Raji (cell line): Measurements from ENCODE around the gene ADAM12.

Experiments used
- POLR2A ChIP-seq: IDR thresholded peaks from 2 replicates; pipeline ENCODE4 v1.6.1; 2011; ENCODE audit warnings: low read depth, low read length, control low read depth; ENCODE audit not compliant: insufficient read depth

ADAM12 gene

DNA sequence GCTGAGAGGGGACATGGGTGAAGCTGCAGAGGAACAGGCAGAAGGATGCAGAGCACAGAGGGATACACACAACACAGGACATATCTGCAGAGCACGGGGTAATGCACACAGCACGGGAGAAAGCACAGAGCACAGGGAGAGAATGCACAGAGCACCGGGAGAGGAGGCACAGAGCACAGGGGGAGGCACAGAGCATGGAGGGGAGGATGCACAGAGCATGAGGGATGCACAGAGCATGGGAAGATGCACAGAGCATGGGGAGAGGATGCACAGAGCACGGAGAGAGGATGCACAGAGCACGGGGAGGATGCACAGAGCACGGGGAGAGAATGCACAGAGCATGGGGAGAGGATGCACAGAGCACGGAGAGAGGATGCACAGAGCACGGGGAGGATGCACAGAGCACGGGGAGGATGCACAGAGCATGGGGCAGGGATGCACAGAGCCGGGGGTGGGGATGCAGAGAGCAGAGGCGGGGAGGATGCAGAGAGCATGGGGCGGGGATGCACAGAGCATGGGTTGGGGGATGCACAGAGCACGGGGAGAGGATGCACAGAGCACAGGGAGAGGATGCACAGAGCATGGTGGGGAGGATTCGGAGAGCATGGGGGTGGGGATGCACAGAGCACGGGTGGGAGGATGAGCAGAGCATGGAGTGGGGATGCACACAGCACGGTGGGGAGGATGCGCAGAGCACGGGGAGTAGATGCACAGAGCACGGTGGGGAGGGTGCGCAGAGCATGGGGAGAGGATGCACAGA lies 230.0 kb downstream of the ADAM12 start:
- no peak for TF ChIP-seq POLR2A

DNA sequence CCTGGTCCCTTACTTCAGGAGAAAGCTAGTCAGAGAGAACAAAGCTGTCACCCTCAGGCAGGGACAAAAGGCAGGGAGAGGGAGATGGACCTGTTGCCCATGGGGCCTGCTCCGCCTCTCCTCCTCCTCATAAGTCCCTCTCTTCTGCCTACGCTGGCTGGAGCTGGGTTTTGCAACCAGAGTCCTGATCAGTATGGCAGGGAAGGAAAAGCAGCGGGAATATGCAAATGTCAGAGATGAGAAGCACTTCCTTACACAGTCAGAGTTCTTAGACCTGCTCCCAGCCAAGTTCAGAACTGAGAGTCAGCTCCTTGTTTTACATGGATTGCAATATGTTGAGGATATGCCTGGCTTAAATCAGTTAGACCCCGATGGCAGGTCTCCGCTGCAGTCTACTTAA lies 231.1 kb downstream of the ADAM12 start:
- no peak for TF ChIP-seq POLR2A

DNA sequence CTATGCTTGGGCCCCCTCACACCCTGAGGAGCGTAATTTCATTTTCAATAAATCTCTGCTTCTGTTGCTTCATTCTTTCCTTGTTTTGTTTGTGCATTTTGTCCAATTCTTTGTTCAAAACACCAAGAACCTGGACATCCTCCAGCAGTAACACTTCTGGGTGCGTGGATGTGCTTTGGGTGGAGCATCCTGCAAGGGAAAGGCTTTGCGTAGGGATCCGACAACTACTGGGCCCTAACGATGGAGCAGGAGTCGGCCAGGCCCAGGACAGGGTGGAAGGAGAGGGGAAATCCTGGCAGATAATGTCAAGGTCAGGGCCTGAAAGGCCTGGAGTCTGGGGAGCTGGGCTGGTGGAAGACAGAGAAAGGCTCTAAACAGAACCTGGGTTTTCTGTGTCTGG lies 231.8 kb downstream of the ADAM12 start:
- TF ChIP-seq POLR2A, result no peak

- TF ChIP-seq POLR2A, result no peak
Observed at GRCh38 chr10:126156012-126156411, 232.3 kb downstream of the ADAM12 start.

DNA sequence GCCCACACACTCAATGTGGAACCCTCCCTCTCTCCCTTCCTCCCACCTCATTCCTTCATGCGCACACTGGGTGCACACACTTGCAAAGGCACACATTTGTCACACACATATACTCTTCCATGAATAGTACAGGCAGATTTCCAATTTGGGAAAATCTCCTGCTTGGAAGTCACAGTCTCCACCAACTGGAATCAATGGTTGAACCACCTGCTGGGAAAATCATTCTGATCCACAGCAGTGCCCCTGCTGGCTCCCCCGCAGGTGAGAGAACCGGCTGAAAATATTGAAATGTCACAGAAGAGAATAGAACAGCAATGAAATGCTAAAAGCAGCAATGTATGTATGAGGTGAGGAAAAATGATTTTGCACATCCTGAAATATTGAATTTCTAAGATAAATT lies 232.7 kb downstream of the ADAM12 start:
- no peak for TF ChIP-seq POLR2A

DNA sequence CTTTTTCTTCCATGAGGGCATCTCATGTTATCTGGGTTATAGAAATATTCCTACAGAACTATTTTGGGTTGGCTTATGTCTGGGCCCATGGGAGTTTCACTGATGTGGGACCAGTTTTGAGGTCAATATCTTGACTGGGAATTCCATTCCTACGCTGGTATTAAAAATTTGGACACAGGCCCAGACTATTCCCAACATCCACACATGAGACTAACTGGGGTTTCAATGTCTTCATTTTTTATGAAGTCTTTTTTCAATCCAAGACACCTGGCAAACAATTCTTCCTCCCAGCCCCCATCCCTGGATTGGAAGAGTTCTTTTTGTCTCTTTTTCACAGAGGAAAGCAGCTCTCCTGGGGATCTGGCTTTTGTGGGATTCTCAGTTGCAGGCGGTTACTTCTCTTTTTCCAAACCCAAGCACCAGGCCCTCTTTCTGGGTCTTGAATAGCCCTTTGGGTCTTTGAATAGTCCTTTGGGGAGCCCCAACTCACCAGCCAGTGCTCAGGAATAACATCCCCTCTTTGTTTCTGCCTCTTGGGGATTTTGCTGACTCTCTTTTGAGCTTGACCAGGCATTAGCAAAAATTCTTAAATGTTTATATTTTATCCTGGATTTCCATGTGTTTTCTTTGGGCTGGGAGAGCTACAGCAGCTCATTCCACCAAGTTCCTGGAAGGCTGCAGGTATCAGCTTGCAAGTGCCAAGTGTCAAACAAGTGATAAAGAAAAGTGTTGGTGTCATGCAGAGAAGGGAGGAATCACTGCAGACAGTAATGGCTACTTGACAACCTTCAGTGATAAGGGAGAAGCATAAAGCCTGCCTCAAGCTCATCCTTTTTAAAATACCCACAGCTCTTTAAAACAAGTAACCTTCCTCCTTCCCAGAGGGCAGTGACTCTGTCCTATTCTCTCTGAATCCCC lies 234.3 kb downstream of the ADAM12 start:
- TF ChIP-seq POLR2A, result no peak

- TF ChIP-seq POLR2A, result no peak
Observed at GRCh38 chr10:126147866-126148587, 240.2 kb downstream of the ADAM12 start.

DNA sequence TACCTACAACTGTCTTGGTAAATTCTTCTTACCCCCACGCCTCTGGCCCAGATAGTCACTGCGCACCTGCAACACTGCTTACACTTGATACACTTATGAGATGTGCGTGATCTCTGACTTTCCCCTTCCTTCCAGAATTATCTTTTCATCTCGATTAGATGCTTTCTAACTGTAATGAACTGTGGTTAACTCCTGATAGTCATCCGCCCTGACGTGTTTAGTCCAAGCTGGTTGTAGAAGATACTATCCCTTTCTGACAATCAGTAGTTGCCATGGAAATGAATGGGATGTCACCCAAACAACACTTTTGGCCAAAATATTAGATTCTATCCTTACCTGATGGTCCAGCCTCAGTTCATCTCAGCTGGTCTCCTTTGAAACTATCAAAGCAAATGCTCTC lies 241.5 kb downstream of the ADAM12 start:
- no peak for TF ChIP-seq POLR2A

GRCh38 chr10:126143117-126143516 lies 245.2 kb downstream of the ADAM12 start:
- TF ChIP-seq POLR2A, result no peak

GRCh38 chr10:126140746-126141273 lies 247.5 kb downstream of the ADAM12 start:
- no peak for TF ChIP-seq POLR2A

GRCh38 chr10:126137562-126138221 lies 250.6 kb downstream of the ADAM12 start:
- TF ChIP-seq POLR2A, result no peak

GRCh38 chr10:126135941-126136595 lies 252.2 kb downstream of the ADAM12 start:
- TF ChIP-seq POLR2A, result no peak

- no peak for TF ChIP-seq POLR2A
Observed at GRCh38 chr10:126135177-126135576, 253.1 kb downstream of the ADAM12 start.
